HG03457 (cell line): ENCODE results near the gene AGAP1.

Source experiments
- ATAC-seq: cut with Tn5 transposase; IDR thresholded peaks from one replicate; pipeline ENCODE4 v1.9.1; 2021; ENCODE audit warnings: moderate number of reproducible peaks; ENCODE audit not compliant: unreplicated experiment

Gene AGAP1

DNA sequence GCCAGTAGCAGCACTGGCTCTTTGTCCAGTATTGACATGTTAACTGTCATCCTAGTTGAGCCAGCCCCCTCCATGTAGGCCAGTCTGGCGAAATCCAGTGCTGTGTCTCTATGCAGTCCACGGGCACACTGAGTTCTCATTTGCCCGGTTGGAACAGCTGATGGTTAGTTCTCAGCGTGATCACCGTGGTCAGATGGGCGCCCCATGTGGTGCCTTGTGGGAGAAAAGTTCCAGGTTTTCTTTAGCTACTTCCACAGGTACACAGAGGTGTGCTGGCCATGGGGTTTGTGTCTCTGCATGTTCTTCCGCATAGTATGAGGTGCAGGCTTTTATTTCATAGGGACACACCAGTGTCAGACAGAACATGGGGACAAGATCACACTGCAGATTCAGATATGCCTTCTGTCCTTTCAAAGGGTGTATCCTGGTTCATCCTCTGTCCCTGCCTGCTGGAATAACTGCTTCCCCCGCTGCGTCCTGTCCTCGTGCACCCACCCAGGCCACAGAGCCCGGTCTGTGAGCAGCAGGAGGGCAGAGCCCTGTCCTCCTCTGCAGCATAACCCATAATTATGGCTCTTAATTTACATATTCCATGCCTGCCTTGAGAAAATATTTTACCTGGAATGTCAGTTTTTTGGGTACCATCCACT, 340.3 kb downstream of the AGAP1 start:
- ATAC-seq, result no peak

DNA sequence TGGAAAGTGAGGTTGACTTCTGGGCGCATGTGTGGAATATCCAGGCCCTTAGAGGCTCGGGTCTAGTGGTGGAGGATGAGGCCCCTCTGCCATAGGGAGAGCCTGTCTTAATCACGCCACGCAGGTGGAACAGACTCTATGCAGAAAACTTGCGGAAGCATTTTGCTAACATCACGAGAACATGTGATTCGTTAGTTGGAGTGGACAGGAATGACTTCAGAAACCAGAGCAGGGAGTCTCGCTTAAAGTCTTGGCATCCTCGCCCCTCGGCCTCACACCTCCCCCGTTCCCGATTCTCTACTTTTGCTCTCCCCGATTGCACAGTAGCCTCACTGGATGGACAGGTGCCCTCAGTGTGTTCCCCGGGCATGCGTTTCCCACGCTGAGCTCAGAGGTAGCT, 340.9 kb downstream of the AGAP1 start:
- ATAC-seq, result no peak

DNA sequence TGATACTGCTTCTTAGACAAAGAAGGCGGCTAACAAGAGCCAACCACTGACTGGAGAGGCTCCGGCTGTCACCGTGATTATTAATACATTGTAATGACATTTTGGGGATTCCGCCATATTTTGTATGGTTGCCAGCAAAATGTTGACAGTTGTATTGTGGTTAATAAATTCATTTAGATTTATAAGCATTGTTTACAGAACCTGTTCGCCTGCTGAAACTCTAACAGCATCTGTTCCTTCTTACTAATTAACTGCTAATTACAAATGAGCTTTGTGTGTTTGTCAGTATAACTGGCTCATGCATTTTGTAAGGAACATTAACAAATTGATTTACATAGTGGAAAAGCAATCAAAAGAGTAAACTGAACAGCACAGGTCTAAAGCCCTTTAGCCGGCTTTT, 342.0 kb downstream of the AGAP1 start:
- ATAC-seq, result no peak

DNA sequence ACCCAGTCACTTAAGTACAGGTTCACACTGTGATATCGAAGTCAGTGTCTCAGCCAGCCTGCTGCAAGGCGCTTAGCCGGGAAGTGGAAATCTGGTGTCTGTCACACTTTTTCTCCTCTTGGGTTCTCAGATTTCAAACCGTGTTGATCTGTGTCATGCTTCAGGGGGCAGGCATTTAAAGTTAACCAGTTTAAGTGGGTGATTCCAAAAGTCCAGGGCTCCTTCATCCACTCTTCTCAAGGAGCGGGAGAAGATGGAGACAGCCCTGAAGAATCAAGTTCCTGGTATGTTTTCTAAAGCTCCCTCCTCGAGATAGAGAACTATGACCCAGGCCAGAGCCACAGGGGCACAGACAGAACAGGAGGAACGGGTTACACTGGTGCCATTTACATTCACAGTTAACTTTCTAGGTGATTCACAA, 342.7 kb downstream of the AGAP1 start:
- ATAC-seq, result no peak

DNA sequence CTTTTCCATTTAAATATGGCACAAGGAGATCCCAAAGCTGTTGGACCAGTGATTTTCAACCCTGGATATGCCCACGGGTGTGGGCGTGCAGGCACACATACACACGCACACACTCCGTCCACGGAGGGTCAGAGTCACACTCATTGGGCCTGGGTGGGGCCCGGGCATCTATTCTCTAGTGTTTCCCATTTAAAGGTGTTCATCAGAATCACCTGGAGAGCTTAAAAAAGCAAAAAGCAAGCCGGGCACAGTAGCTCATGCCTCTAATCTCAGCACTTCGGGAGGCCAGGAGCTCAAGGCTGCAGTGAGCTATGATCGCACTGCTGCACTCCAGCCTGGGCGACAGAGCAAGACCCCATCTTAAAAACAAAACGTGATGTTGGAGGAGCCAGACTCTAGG, 345.4 kb downstream of the AGAP1 start:
- ATAC-seq, result no peak

DNA sequence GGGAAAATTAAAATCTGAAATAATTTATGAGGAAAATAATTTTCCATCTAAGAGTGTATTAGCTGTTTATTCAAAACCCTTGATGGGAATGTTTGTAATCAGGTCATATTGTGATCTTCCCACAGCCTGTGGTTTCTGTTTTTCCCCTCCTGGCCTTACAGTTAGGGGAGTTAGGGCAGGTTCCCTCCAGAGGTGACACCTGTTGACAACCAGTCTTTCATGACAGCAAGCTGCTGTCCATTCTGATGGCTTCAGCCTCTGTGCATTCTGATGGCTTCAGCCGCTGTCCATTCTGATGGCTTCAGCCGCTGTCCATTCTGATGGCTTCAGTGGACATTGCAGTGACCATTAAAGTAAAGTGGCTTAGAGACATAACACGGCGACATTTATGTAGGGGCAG, 346.1 kb downstream of the AGAP1 start:
- ATAC-seq, result no peak

DNA sequence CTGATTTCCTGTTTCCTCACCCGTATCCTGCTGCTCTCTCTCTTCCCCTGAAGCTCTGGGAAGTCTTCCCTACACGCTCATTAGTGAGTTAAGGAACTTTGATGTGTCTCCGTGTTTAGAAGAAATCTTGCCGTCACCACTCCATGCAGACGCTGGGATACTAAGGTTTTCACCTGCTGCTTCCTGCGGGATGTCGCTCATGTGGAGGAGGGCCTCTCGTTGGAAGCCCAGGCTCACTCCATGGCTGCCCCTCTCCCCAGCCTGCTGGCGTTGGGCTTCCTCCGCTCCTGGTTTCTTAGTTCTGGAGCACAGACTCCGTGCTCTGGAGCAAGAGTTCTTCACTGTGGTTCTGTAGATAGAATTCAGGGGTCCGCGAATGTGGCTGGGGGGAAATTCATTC, 348.0 kb downstream of the AGAP1 start:
- ATAC-seq, result no peak

DNA sequence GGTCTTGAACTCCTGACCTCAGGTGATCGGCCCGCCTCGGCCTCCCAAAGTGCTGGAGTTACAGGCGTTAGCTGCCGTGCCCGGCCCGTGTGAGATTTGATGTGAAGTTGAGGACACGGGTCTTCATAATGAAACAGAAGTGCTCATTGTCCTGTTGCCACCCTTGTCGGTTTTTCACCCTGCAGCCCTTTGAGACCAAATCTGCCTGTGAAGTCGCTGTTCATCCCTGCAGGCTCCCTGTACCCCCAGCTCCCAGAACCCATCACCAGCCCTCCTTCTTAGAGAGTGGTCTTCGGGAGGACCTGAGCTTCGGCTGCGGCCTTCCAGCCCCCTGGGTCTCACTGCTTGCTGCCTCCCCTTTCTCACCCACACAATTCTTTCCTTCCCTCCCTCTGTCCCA, 349.1 kb downstream of the AGAP1 start:
- ATAC-seq, result no peak

DNA sequence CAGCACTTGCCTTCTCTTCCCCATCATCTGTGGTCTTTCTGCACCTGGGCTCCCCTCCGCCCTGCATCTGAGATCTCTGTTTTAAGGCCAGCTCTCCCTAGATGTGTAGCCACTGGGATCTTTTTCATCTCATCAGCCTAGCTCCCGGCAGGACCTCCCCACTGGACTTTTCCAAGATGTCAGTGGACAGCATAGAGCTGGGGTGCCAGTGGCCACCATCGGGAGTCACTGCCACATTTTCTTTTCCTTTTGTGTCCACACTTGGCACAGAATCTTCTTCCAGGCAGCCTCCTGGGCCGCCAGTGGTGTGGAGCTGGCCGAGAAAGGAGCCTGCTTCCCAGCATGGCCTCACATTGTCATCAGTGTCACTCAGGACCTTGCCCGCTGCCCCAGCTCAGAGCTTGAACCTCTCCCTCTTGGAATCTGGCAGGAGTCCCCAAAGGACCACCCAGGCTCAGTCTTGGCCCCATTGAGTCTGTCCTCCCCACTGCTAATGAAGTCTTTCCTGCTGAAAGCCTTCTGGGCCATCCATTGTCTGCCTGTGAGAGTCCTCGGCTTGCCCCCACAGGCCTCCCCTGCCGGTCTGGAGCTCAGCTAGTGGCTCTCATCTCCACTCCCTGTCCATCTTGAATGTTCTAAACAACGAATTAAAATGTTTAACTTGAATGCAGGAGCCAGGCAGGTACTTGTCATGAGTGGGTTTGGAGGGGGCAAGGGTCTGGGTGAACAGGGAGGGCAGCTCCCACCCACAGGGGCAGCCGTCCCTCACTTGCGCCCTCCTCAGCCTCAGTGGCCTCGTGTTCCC, 349.9 kb downstream of the AGAP1 start:
- no peak for ATAC-seq

DNA sequence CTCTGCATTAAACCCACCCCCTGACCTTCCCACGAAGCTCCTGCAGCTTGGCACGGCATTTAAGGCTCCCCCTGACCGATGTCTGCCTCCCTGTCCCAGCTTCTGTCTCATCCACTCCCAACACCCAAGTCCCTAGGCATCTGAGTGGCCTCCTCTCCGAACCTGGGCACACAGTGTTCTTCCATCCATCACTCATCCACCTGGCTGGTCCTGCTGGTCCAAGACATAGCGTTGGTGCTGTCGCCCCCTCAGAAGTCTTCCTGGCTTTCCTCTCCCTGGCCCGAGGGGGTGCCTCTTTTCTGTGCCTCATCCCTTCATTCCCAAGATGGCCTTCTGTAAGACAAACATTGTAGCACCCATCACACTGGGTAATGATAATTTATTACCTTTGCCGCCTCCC, 350.7 kb downstream of the AGAP1 start:
- no peak for ATAC-seq

DNA sequence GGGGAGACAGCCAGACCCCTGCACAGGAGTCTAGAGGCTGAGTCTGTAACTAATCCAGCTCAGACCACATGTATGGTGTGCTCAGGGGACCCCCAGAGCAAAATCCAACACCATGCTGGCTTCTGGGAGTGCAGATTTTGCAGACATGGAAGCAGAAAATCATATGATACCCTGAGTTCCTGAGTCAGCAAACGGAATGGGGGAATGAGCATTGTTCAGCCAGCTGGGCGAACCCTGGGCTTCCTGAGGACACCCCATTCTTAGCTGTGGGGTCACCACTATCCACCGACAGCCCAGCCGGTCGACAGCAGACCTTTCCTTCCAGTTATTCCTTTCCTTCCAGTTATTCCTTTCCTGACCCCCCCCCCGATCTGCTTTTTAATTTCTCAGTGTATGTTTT, 351.4 kb downstream of the AGAP1 start:
- ATAC-seq, result no peak

DNA sequence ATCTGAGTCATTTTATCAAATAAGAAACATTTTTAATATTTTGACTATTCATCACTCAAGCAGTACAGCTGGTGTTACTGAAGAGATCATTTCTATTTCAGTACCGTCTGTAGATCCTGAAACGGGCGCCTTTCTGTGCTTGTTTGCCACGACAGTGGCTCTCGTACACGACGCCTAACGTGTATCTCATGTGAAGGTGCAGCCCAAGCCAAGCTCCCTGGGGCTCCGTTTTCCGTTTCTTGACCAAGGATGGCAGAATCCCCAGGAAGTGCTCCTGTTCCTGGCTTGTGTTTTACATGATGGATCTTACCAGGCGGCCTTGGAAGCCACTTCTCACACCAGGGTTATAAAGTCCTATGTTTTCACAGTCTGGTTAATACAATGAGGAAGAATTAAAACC, 353.7 kb downstream of the AGAP1 start:
- ATAC-seq, result no peak

DNA sequence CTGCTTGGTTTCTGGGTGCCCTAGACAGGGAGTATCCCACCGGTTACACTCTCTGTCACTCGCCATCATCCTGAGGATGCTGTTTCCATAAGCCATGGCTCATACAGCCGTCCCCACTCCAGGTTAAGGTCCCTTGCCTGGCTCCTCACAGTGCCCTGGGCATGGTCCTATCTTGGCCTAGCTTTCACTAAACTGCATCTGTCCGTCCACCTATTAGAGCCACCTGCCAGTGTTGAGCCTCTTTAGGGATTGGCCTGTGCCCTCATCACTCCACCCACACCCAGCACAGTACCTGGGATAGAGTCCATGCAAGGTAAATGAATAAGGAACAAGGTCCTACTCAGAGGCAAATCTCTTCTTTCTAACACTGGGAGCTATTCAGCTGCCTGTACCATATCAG, 354.2 kb downstream of the AGAP1 start:
- no peak for ATAC-seq

DNA sequence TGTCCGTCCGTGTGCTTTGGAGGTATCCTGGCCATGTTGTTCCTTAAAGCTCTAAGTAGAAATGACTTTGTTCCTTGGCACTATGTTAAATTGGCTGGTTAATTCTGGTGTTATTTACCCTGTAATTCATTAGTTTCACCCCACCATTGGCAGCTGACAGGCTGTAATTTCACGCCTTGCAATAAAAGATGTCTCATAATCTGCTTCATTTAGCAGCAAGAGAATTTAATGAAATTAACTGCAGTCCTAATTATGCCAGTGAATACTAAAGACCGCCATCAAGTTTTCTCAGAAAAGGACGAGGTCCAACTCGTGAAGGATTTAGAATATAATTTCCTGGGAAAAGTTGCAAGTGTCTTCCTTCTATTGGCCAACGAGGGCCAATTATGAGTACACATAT, 355.1 kb downstream of the AGAP1 start:
- no peak for ATAC-seq

DNA sequence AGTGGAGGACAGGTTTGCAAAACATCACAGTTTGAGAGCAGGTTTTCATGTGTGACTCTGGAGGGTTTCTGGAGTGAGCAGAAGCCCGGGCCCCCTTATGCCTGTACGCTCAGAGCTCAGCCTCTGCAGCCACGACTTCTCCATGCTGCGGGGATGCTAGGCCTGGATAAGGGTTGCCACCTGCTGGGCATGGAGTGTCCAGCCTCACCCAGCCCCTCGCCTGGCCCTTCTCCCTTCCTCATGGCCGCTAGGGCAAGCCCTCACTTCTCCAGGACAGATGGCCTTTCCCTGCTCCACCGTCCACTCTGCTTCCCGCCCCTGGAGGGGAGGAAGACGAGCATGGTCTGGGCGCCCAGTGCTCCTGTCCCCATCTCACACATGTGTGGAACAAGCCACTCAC, 355.6 kb downstream of the AGAP1 start:
- no peak for ATAC-seq

DNA sequence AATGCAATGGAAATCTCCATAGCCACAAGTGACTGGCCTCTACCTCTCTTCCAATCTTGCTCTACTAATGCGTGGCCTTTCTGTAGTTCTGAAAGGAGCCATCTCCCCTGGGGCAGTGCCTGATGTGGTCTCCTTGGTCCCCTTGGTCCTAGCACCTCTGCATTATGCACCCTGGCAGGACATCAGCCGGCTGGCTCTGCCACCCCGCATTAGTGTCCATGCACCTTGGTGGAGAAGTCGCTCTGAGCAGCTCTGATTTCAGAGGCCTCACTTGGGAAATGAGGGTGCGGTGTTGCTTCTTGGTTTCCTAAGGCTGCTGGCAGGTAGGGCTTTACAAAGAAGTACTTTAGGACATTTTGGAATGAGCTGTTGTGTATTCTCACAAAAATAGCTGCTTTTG, 356.4 kb downstream of the AGAP1 start:
- ATAC-seq, result no peak

DNA sequence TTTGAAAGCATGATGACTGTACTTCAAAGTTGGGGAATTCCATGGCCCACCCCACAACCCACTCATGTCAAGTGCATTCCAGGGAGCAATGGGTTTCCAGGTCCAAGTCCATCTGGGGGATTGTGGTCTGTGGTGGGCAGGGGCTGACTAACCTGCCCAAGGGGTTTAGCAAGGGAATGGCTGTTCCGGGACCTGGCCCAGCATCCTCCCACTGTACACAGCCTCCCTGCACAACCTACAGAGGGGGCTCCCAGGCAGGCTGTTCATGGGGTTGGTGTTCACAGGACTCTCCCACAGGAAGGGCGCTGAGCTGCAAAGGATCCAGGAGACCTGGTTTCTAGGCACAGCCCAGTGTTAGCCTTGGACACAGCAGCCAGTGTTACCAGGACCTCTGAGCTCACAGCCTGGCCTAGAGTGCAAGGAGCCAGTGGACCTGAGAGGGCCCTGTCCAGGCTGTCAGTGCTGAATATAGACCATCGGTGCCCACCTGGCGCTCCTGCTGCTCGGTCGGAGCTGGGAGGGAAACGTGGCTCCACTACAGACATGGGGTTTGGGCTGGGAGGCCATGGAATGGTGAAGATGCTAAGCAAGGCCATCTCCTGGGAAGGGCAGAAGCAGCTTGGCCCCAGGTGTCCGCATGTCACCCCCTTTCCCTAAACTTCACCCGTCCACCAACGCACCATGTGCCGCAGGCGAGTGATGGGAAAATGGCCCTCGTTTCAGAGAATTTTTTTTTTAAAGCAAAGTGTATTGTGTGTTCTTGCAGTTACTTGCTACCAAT, 357.1 kb downstream of the AGAP1 start:
- no peak for ATAC-seq

DNA sequence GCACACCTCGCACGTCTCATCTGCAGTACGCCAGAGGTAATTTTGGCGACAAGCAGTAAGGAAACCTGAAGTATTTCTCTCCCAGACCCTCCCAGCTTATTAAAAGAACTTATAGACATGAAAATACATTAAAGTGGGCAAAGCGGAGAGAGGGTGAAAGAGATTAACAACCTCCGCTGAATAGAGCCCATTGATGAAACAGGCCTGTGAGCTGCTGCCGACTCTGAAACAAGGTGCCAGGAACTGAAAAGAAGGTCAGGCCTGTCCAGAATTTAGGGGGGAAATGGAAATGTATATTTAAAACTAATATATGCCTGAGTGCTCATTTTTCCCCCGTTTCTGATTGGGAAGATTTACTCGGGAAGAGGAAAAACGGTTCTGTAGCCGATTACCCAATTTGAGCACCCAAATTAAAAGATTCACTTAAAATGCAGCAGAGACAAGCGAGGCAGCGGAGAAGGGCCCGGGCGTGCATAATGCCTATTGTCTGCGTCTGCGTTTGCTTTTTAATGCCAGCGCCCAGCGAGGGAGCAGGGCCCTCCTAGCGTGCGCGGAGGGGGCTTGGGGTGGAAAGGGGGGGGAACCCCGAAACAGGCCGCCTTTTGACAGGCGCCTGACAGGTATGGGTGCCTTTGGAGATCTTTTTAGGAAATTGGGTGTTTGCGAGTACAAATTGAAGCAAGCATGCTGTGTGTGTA, 358.1 kb downstream of the AGAP1 start:
- no peak for ATAC-seq

DNA sequence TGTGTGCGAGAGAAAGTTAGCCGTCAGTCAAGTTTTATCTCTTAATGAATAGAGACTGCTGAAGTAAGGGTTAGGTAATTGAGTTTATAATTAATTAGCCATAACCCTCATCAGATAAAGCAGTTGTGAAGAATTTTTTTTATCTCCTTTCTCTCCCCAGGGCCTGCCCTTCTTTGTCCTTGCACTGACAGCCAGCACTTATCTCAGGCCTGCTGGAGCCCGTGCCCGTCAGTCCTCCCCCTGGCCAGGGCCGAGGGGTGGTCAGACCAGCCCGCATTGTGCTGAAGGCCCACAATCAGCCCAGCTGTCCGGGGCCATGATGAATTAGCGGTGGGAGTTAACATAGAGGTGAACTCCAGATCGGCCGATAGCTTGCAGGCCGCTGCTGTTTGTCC, 358.7 kb downstream of the AGAP1 start:
- no peak for ATAC-seq

DNA sequence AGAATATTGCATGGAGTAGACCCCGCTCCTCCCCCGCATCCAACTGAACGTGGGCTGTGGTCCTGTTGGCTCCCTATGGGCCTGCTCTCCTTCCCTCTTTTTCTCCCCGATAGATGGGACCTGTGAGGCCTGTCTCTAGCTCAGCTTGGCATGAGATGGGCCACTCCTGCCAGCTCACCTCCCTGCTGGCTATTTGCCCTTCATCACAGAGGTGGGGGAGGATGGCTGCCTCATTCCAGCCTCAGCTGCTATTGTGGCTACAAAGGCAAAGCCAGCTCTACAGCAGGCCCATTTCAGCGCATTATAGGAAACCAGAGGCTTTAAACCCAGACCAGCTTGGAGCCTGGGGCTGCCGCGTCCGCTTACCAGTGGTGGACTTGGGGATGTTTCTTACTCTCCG, 360.4 kb downstream of the AGAP1 start:
- ATAC-seq, result no peak

DNA sequence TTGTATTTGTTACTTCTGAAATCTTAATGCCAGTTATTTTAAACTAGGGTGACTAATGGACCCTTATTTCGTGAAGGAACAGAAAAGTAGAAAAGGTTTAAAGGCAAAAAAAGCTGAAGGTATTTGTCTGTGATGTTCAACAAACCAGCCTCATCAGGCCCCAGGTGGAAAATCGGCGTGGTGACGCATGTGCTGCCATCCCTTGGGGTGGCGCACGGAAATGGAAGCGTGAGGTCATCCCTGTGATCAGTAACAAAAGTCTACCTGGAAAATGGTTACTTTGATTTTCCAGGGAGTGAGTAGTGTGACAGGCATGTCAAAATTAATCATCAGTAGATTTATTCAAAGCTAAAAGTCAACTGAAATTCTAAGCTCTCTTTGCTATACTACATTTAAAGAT, 361.2 kb downstream of the AGAP1 start:
- ATAC-seq, result no peak
